ENCODE data around the gene TSBP1.

DNA sequence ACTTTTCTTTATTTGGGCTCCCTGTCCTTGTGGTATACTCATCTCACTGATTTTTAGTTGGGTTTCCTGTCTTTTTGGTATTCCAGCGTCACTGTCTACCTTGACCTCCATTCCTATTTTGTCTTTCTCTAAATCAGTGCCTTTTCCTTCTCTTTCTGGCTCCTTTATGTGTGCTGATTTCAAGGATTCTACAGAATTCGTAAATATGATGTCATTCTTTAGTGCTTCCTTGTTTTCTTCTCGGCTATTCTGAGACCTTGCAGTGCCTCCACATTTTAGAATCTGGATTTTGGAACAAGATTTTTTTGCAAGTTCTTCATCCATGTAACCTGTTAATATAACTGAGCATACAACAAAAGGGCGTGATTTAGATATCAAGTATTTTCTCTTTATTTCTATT, 78.0 kb downstream of the TSBP1 start:
- TF ChIP-seq, protein P1, sequence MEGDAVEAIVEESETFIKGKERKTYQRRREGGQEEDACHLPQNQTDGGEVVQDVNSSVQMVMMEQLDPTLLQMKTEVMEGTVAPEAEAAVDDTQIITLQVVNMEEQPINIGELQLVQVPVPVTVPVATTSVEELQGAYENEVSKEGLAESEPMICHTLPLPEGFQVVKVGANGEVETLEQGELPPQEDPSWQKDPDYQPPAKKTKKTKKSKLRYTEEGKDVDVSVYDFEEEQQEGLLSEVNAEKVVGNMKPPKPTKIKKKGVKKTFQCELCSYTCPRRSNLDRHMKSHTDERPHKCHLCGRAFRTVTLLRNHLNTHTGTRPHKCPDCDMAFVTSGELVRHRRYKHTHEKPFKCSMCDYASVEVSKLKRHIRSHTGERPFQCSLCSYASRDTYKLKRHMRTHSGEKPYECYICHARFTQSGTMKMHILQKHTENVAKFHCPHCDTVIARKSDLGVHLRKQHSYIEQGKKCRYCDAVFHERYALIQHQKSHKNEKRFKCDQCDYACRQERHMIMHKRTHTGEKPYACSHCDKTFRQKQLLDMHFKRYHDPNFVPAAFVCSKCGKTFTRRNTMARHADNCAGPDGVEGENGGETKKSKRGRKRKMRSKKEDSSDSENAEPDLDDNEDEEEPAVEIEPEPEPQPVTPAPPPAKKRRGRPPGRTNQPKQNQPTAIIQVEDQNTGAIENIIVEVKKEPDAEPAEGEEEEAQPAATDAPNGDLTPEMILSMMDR (IDR thresholded peaks at IDR 0.05), result no peak
- no peak for TF ChIP-seq POLR2A (IDR thresholded peaks at IDR 0.05)
